ENCODE results near the gene MYO19. TPM values are rescaled to one million over a fixed set of nuclear protein-coding genes. Genes with fewer than 3 reads are reported as not detected.

The MYO19 gene
- total RNA-seq, 1 experiment from 2014 or later, result 72.2 TPM

DNA sequence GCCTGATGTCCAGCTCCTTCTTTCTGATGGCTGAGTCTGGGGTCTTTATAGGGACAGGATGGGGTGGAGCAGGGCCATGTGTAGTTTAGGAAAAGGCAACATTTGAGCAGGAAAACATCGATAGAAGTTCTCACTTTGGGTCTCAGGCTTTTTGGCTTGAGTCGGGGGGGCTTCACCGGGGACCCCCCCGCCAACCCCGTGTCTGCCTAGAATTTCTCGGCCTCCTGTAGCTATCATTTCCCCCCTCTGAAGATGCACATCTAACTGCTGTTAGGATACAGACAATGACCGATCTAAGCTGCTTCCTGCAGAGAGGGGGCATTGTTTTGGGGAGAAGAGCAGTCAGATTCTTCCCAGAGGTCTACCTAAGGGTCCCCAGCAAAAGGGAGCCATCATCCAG is 64.9 kb downstream of the MYO19 start:
- H3K9me3 Mint-ChIP-seq (ENCODE audit: unreplicated experiment), result no peaks in the 10 kb centered on the region
- H3K27ac Mint-ChIP-seq (ENCODE audit: low read depth, unreplicated experiment), result no peak overlapping the region
- H3K4me1 Mint-ChIP-seq (ENCODE audit: insufficient read depth, unreplicated experiment), result no peaks in the 10 kb centered on the region
- H3K27me3 Mint-ChIP-seq (ENCODE audit: insufficient read depth, unreplicated experiment), result peaks cover 80% of the 10 kb centered on the region
- H3K36me3 Mint-ChIP-seq (ENCODE audit: insufficient read depth, unreplicated experiment), result no peaks in the 10 kb centered on the region
- DNase-seq (ENCODE audit: unreplicated experiment), result no peak
- POLR2A ChIA-PET, result interaction anchor here (0.6 kb wide), 1 partner anchor 569 kb away, joined by 3 read pairs; no protein-coding TSS in a partner anchor
- CTCF ChIA-PET, result no interaction called here
- BruUV-seq (replicated peaks), result no TSS peak
- TF ChIP-seq, protein P1, sequence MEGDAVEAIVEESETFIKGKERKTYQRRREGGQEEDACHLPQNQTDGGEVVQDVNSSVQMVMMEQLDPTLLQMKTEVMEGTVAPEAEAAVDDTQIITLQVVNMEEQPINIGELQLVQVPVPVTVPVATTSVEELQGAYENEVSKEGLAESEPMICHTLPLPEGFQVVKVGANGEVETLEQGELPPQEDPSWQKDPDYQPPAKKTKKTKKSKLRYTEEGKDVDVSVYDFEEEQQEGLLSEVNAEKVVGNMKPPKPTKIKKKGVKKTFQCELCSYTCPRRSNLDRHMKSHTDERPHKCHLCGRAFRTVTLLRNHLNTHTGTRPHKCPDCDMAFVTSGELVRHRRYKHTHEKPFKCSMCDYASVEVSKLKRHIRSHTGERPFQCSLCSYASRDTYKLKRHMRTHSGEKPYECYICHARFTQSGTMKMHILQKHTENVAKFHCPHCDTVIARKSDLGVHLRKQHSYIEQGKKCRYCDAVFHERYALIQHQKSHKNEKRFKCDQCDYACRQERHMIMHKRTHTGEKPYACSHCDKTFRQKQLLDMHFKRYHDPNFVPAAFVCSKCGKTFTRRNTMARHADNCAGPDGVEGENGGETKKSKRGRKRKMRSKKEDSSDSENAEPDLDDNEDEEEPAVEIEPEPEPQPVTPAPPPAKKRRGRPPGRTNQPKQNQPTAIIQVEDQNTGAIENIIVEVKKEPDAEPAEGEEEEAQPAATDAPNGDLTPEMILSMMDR (IDR thresholded peaks at IDR 0.05; ENCODE audit: unreplicated experiment), result no peak
- intact Hi-C loops (cut with micrococcal nuclease), result no loop called here
- no peak overlapping the region for H3K4me3 Mint-ChIP-seq (ENCODE audit: unreplicated experiment)

DNA sequence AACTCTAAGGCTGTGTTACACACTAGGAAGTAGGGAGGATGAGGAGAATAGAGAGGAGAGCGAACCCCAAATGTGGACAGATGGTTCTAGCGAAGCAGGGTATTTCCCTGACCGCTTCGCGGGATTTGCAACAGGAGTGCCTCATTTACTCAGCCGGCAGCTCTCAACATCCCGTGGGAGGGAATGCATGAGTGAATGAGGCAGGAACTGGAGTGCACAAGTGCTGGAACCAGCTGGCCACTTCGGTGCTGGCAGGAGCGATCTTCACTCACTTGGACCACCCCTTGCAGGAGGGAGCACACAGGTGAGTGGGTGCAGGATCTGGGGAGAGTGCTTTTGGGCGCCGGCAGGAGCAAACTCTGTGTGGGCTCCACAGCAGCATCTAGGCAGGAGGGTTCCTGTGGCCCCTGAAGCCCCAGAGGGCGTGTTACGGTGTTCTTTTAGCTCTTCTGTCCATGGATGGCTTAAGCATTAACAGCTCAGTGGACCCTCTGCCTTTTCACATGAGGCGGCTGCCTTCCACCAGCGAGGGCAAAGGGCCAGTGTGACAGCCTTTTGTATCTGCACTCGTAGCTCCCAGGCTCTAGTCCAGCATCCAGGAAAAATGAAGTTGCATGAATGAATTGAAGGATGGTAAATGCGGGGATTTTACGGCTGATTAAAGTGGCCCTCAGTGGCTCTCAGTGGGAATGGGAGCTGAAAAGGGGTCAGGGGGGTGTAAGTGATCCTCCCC is 65.6 kb downstream of the MYO19 start:
- Mint-ChIP-seq H3K4me3 (ENCODE audit: unreplicated experiment) (no peak overlapping the region), H3K27me3 (ENCODE audit: insufficient read depth, unreplicated experiment) (peaks cover 75% of the 10 kb centered on the region), H3K27ac (ENCODE audit: low read depth, unreplicated experiment) (no peak overlapping the region), H3K9me3 (ENCODE audit: unreplicated experiment) (no peaks in the 10 kb centered on the region), H3K36me3 (ENCODE audit: insufficient read depth, unreplicated experiment) (no peaks in the 10 kb centered on the region), H3K4me1 (ENCODE audit: insufficient read depth, unreplicated experiment) (no peaks in the 10 kb centered on the region)
- intact Hi-C loops (cut with micrococcal nuclease), result no loop called here
- no TSS peak for BruUV-seq (replicated peaks)
- DNase-seq (ENCODE audit: unreplicated experiment), result no peak
- CTCF ChIA-PET, result interaction anchor here (0.6 kb wide), 1 partner anchor 521 kb away, joined by 4 read pairs; no protein-coding TSS in a partner anchor
- POLR2A ChIA-PET, result interaction anchor here (0.6 kb wide), 1 partner anchor 8 kb away, joined by 3 read pairs; no protein-coding TSS in a partner anchor
- TF ChIP-seq, protein P1 (IDR thresholded peaks at IDR 0.05; ENCODE audit: unreplicated experiment), result no peak

DNA sequence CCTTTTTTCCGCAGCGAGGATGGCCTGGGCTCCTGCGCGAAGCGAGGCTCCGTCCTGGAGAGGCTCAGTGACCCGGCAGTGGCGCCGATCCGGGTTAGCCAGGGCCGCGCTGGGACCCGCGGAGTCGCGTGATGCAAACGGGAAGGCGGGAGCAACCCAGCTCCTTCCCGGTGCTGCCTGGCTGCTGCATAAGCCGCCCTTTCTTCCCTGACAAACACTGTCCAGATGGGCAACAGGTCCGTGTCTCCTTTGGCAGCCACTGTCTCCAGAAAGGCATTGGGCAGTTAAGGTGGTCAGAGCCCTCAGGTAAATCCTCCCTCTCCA is 69.9 kb downstream of the MYO19 start:
- DNase-seq (ENCODE audit: unreplicated experiment), result no peak
- Mint-ChIP-seq H3K27ac (ENCODE audit: low read depth, unreplicated experiment) (no peak overlapping the region), H3K4me1 (ENCODE audit: insufficient read depth, unreplicated experiment) (no peaks in the 10 kb centered on the region), H3K4me3 (ENCODE audit: unreplicated experiment) (no peak overlapping the region), H3K36me3 (ENCODE audit: insufficient read depth, unreplicated experiment) (no peaks in the 10 kb centered on the region), H3K27me3 (ENCODE audit: insufficient read depth, unreplicated experiment) (peaks cover 77% of the 10 kb centered on the region), H3K9me3 (ENCODE audit: unreplicated experiment) (no peaks in the 10 kb centered on the region)
- ChIA-PET CTCF (interaction anchor here (0.6 to 1.2 kb wide), 2 partner anchors 19 to 400 kb away, joined by 3 to 8 read pairs; no protein-coding TSS in a partner anchor), POLR2A (no interaction called here)
- intact Hi-C loops (cut with micrococcal nuclease), result loop anchor here (2.0 kb wide), 1 partner anchor 22 kb away; the partner anchor contains the start of gene ZNHIT3
- TF ChIP-seq, protein P1 (IDR thresholded peaks at IDR 0.05; ENCODE audit: unreplicated experiment), result no peak
- BruUV-seq (replicated peaks), result no TSS peak

DNA sequence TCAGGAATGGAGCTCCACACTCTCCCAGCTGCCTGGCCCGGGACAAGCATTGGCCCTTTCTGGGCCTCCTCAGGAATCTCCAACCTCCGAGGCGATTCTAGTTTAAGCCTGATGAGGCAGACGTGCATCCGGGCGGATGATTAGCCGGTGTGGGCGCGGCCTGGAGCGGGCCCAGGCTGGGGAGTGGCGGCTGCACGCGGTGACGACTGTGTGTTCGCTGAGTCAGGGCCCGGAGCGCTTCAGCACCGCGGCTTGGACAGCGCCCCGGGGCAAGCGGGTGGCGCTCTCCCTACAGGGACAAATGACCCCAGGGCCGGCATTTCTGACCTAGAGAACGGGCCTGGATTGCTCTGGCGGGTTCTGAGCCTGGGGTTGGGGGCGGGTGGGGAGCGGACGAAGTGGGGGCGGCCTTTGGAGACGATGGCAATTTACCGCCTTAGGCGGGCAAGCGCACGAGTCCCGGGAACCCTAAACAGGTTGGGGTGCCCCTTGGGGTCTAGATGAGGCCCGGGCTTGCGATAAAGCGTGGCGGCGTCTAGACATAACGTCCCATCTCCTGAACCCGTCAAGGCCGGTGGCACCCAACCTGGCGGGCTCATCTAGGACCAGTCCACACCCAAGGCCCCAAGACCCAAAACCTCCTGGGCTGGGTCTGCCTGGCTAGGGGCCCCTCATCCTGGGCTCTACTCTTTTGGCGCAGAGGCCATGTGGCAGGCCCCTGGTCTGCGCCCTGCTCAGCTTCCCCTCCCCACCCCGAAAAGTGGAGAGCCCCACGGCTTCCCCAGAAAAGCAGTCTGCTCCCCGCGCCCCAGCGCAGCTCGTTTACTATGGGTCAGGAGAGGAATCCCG is 70.5 kb downstream of the MYO19 start:
- TF ChIP-seq, protein P1 (IDR thresholded peaks at IDR 0.05; ENCODE audit: unreplicated experiment), result no peak
- Mint-ChIP-seq H3K4me1 (ENCODE audit: insufficient read depth, unreplicated experiment) (no peaks in the 10 kb centered on the region), H3K9me3 (ENCODE audit: unreplicated experiment) (no peaks in the 10 kb centered on the region), H3K4me3 (ENCODE audit: unreplicated experiment) (no peak overlapping the region), H3K27me3 (ENCODE audit: insufficient read depth, unreplicated experiment) (peaks cover 77% of the 10 kb centered on the region), H3K36me3 (ENCODE audit: insufficient read depth, unreplicated experiment) (no peaks in the 10 kb centered on the region), H3K27ac (ENCODE audit: low read depth, unreplicated experiment) (no peak overlapping the region)
- ChIA-PET CTCF (interaction anchor here (0.5 to 1.2 kb wide), 4 partner anchors 19 to 447 kb away, joined by 3 to 8 read pairs (median 6); no protein-coding TSS in a partner anchor), POLR2A (no interaction called here)
- intact Hi-C loops (cut with micrococcal nuclease), result loop anchor here (2.0 kb wide), 1 partner anchor 23 kb away; the partner anchor contains the start of gene ZNHIT3
- no TSS peak for BruUV-seq (replicated peaks)
- peak; percentile 84 for DNase-seq (ENCODE audit: unreplicated experiment)

Data from MCF 10A (cell line).